ENCODE data around the gene AUH.

- no peak for TF ChIP-seq GATA2 (IDR thresholded peaks at IDR 0.05; ENCODE audit: low read depth, low read length)
- TF ChIP-seq GATA3 (IDR thresholded peaks at IDR 0.05; ENCODE audit: low read depth, low read length): no peak
Observed at GRCh38 chr9:91364702-91365101, 3.0 kb upstream of the AUH start.
